IMR-90 (cell line): Measurements from ENCODE around the gene PIPOX.

ENCODE experiments used
- BHLHE40 ChIP-seq: fragments of 150-350 bp; IDR thresholded peaks from 2 replicates; pipeline ENCODE4 v1.6.1; 2016; ENCODE audit warnings: mild to moderate bottlenecking, low read depth, low read length
- CEBPB ChIP-seq: IDR thresholded peaks from 2 replicates; pipeline ENCODE4 v1.6.1; 2012; ENCODE audit warnings: low read depth, low read length, improper control_type of control experiment
- CHD1 ChIP-seq: IDR thresholded peaks from 2 replicates; pipeline ENCODE4 v1.6.1; 2012; ENCODE audit warnings: low read depth, low read length, improper control_type of control experiment
- ELK1 ChIP-seq: fragments of 150-350 bp; IDR thresholded peaks from 2 replicates; pipeline ENCODE4 v1.6.1; 2016; ENCODE audit warnings: low read depth, mild to moderate bottlenecking, low read length, moderate library complexity, borderline replicate concordance
- FOS ChIP-seq: fragments of 150-350 bp; IDR thresholded peaks from 2 replicates; pipeline ENCODE4 v1.6.1; 2016; ENCODE audit warnings: low read depth, low read length
- MAFK ChIP-seq: IDR thresholded peaks from 2 replicates; pipeline ENCODE4 v1.6.1; 2012; ENCODE audit warnings: low read depth, low read length, improper control_type of control experiment
- MAZ ChIP-seq: IDR thresholded peaks from 2 replicates; pipeline ENCODE4 v1.6.1; 2012; ENCODE audit warnings: low read depth, mild to moderate bottlenecking, low read length, improper control_type of control experiment, moderate library complexity, borderline replicate concordance
- MXI1 ChIP-seq: IDR thresholded peaks from 2 replicates; pipeline ENCODE4 v1.6.1; 2012; ENCODE audit warnings: low read depth, mild to moderate bottlenecking, low read length, moderate library complexity, borderline replicate concordance
- NFE2L2 ChIP-seq: fragments of 150-350 bp; IDR thresholded peaks from 2 replicates; pipeline ENCODE4 v1.6.1; 2016; ENCODE audit warnings: low read depth, mild to moderate bottlenecking, low read length
- POLR2A ChIP-seq: IDR thresholded peaks from 2 replicates; pipeline ENCODE4 v1.6.1; 2012; ENCODE audit warnings: mild to moderate bottlenecking, low read depth, low read length
- RAD21 ChIP-seq: IDR thresholded peaks from 2 replicates; pipeline ENCODE4 v1.6.1; 2012; ENCODE audit warnings: low read length, improper control_type of control experiment
- RFX5 ChIP-seq: IDR thresholded peaks from 2 replicates; pipeline ENCODE4 v1.8.0; 2012; ENCODE audit warnings: low read depth, mild to moderate bottlenecking, low read length, moderate library complexity
- SMC3 ChIP-seq: fragments of 150-350 bp; IDR thresholded peaks from 2 replicates; pipeline ENCODE4 v1.6.1; 2016; ENCODE audit warnings: low read depth, mild to moderate bottlenecking, antibody characterized with exemption, low read length, moderate library complexity
- TF ChIP-seq, protein P1 (sequence below): conservative IDR thresholded peaks from 2 replicates; pipeline ENCODE4 v1.5.1; 2012; ENCODE audit warnings: mild to moderate bottlenecking, low read depth, low read length, improper control_type of control experiment

- no peak for TF ChIP-seq POLR2A
- TF ChIP-seq, protein P1, sequence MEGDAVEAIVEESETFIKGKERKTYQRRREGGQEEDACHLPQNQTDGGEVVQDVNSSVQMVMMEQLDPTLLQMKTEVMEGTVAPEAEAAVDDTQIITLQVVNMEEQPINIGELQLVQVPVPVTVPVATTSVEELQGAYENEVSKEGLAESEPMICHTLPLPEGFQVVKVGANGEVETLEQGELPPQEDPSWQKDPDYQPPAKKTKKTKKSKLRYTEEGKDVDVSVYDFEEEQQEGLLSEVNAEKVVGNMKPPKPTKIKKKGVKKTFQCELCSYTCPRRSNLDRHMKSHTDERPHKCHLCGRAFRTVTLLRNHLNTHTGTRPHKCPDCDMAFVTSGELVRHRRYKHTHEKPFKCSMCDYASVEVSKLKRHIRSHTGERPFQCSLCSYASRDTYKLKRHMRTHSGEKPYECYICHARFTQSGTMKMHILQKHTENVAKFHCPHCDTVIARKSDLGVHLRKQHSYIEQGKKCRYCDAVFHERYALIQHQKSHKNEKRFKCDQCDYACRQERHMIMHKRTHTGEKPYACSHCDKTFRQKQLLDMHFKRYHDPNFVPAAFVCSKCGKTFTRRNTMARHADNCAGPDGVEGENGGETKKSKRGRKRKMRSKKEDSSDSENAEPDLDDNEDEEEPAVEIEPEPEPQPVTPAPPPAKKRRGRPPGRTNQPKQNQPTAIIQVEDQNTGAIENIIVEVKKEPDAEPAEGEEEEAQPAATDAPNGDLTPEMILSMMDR = no peak
- no peak for TF ChIP-seq SMC3
- TF ChIP-seq CHD1 = no peak
- TF ChIP-seq MAZ = no peak
- no peak for TF ChIP-seq MAFK
- no peak for TF ChIP-seq NFE2L2
- TF ChIP-seq BHLHE40 = no peak
- no peak for TF ChIP-seq MXI1
- TF ChIP-seq RFX5 = no peak
- TF ChIP-seq ELK1 = no peak
- TF ChIP-seq CEBPB = no peak
- no peak for TF ChIP-seq RAD21
- TF ChIP-seq FOS = no peak
These were observed 31.5 kb downstream of the PIPOX start for GRCh38 chr17:29074488-29074887.
